GM12872 (cell line): ENCODE results near the gene HNRNPUL1.

Source experiments
- TF ChIP-seq, protein P1 (sequence below): IDR thresholded peaks from 3 replicates; pipeline ENCODE4 v1.5.1; 2011; ENCODE audit warnings: low read depth, mild to moderate bottlenecking, low read length, moderate library complexity; ENCODE audit not compliant: insufficient read depth

The HNRNPUL1 gene

DNA sequence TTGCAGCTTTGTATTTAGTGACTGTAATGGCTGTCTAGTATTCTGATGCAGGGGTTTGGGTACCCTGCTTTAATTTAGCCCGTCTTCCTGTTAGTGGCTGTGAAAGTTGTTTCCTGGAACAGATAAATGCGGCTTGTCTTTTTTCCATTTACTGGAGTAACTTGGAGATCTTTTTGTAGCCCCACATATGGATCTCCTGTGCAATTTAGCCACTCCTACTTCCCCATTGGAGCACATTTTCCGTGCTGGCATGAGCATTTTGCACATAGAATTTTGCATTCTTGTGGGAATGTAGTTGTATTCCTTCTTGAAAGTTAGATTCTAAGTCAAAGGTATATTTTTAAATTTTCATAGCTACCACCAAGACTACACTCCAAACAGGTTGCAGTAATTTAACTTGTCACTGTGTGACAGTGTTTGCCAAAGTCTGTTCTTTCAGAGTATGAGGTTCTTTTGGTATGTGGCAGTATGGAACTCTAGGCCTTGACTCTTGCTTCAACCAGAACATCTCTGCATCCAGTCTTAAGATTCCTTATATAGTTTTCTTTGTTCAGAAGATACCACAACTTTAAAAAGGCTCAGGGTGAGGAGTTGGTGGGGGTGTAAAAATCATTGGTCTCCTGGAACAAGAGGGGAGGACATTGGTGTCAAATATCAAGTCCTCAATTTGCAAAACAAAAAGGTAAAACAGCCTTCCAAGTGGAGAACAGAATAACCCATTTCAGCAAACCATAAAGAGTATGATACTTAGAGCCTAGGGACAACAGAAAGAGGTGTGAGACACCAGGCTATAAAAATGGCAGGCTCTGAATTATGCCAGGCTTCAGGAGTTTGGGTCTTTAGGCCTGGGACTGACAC lies 24.7 kb downstream of the HNRNPUL1 start:
- TF ChIP-seq, protein P1, sequence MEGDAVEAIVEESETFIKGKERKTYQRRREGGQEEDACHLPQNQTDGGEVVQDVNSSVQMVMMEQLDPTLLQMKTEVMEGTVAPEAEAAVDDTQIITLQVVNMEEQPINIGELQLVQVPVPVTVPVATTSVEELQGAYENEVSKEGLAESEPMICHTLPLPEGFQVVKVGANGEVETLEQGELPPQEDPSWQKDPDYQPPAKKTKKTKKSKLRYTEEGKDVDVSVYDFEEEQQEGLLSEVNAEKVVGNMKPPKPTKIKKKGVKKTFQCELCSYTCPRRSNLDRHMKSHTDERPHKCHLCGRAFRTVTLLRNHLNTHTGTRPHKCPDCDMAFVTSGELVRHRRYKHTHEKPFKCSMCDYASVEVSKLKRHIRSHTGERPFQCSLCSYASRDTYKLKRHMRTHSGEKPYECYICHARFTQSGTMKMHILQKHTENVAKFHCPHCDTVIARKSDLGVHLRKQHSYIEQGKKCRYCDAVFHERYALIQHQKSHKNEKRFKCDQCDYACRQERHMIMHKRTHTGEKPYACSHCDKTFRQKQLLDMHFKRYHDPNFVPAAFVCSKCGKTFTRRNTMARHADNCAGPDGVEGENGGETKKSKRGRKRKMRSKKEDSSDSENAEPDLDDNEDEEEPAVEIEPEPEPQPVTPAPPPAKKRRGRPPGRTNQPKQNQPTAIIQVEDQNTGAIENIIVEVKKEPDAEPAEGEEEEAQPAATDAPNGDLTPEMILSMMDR = no peak

DNA sequence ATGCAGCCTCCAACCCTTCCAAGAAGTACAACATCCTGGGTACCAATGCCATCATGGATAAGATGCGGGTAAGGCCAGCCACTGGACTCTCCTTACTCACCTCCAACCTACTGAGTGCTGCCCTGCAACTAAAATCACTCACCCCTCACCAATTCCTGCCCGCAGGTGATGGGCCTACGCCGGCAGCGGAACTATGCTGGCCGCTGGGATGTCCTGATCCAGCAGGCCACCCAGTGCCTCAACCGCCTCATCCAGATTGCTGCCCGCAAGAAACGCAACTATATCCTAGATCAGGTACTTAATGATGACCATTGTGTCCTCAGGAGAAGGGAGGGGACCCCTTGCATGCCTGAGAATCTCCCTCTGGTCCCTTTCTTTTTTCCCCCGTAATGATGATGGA lies 30.2 kb downstream of the HNRNPUL1 start:
- TF ChIP-seq, protein P1 = no peak

DNA sequence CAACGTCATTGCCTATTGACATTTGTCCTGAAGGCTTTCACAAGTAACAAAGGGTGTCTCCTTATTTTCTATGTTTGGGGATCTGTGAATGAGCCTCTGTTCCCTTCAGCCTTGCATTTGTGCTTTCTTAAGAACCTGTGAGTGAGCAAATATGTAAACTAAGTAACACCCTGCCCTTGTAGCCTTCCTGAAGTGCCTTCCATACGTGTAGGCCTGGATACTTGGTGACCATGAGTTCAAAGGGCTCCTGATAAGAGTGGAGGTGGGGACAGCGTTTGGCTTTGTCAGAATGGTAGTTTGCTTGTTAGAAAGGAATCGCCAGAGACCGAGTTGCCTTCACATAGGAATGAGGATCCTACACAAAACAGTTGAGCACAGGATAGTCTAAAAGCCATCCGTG lies 31.3 kb downstream of the HNRNPUL1 start:
- TF ChIP-seq, protein P1 = no peak

DNA sequence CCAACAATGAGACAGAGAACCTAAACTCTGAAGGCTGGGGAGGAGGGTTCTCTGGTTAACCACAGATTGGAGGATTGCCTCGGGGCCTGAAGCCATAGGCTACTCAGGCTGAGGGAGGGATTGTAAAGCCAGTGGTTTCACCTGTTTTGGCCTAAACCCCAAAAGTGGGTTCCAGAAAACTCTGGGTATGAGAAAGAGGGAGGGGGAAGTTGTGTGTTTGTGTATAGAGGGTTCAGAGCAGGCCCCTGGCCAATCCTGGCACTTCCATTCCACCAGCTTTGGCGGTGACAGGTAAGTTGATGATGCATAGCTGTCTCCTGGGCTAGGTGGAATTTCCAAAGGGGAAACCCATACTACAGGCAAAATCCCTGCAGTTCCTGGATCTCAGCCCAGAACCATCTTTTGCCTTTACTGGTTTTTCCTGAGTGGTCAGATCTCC lies 32.3 kb downstream of the HNRNPUL1 start:
- TF ChIP-seq, protein P1 = no peak

DNA sequence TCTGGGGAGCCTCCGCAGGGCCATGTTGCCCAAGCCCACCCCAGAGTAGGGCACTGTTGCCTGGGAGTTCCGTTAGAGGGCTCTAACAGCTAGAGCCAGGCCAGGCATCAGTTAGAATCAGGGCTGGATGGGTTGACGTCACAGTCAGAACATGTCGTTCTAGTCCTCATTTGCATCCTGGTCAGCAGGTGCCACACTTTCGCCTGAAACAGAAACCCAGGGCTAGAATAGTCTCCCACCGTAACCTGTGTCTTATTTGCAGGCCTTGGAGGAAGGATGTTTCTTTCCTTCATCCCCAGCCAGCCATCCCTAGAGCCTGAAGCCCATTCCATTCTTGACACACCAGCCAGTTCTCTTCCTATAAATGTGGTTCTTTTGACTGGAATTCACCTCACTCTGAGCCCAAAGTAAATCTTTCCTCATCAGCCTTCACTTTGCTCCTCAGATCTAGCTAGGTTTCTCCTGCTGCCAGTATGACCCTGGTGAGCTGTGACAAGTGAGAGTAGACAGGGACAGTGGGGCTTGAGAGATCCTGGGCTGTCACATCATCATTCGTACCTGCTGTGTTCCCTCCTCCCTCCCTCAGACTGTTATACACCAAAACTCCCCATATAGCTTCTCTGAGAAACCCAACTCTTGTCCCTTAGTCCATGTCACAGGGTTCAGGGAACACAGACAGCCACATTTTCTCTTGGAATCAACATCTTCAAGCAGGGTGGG lies 33.6 kb downstream of the HNRNPUL1 start:
- TF ChIP-seq, protein P1 = peak; percentile 35; the same call in 2 of the 3 replicates

DNA sequence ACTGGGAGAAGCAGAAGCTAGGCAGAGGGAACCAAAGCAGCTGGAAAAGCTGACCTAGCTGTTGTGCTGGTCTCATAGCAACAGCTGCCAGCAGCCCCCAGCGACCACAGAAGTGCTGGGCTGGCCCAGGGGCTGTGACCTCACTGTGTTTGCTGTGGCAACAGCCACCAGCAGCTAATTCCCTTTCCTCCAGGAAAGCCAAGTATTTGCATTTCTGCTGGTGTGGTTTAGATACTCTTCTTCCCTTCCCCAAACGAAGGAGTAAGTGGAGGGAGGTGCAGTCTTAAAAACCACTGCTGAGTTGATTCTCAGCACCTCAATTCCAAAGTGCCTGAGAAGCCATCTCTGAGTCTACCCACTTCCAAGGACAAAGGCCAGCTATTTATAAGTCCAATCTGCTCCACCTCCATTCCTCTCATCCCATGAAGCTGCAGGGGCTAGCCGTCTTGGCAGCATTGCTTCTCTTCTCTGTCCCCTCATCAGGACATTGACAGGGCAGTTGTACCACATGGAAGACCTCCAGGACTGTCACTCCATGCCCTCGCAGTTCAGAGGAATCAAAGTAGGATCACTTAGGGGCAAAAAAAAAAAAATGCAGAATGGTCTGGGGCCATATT lies 34.3 kb downstream of the HNRNPUL1 start:
- TF ChIP-seq, protein P1 = no peak
